Breast epithelium (tissue), 3 donors: ENCODE data around the gene MCRIP2.

ENCODE experiments used
- CTCF ChIP-seq, 3 donors: fragments of 450-650 bp; IDR thresholded peaks; one replicate each; pipeline ENCODE4 v1.5.1; 2016 to 2017; ENCODE audit warnings: antibody characterized with exemption in 3 of 3, mild to moderate bottlenecking in 3 of 3, moderate library complexity in 3 of 3
- POLR2A ChIP-seq: fragments of 450-650 bp; IDR thresholded peaks from one replicate; pipeline ENCODE4 v1.6.1; 2016; ENCODE audit warnings: antibody characterized with exemption, mild to moderate bottlenecking, moderate library complexity
- POLR2AphosphoS5 ChIP-seq, 3 donors: sonication (generic); formaldehyde crosslinking; IDR thresholded peaks; one replicate each; pipeline ENCODE4 v1.6.1; 2017; ENCODE audit warnings: antibody characterized with exemption in 3 of 3

- TF ChIP-seq POLR2A (no peak), CTCF (IDR thresholded peaks at IDR 0.05) (no peak), POLR2AphosphoS5 (IDR thresholded peaks at IDR 0.05) (no peak)
Measured at GRCh38 chr16:629185-629832, 12.3 kb upstream of the MCRIP2 start.
